Measurements from ENCODE around the gene ARIH1. TPM values are rescaled to one million over a fixed set of nuclear protein-coding genes. Genes with fewer than 3 reads are reported as not detected.
"Not testable (repeated sequence)": the region's sequence is repeated elsewhere in the genome, so short reads cannot be mapped to it uniquely, and the experiment has no call there.

ARIH1 gene
- total RNA-seq, 1 experiment from 2014 or later, result 209 TPM

GRCh38 chr15:72628249-72629067 is 154.3 kb downstream of the ARIH1 start:
- DNase-seq (ENCODE audit: low read depth, low spot score); H3K27me3 ChIP-seq (ENCODE audit: insufficient read depth, low read length); RAD21 ChIA-PET (ENCODE audit: low non-redundant PET in 1 of 2, low total read pairs in 2 of 2, uncharacterized antibody in 2 of 2, unreplicated experiment in 2 of 2); H3K79me2 ChIP-seq (ENCODE audit: insufficient read depth, low read length); H3K9me2 ChIP-seq (ENCODE audit: insufficient read depth); H3K4me1 ChIP-seq (ENCODE audit: control insufficient read depth in 1 of 2, insufficient read depth in 2 of 2, low read length in 2 of 2); H3K9ac ChIP-seq (ENCODE audit: low read length); H3K9me3 ChIP-seq (ENCODE audit: control insufficient read depth in 1 of 2, insufficient read depth in 1 of 2, low read depth in 1 of 2, low read length in 2 of 2); H2AFZ ChIP-seq (ENCODE audit: low read depth, low read length, poor library complexity, severe bottlenecking); H3K4me3 ChIP-seq (replicated peaks in 1 of 2; ENCODE audit: low read depth in 1 of 2, low read length in 2 of 2); H3K36me3 ChIP-seq (ENCODE audit: control insufficient read depth in 1 of 2, insufficient read depth in 2 of 2, low read length in 2 of 2); H4K20me1 ChIP-seq (ENCODE audit: insufficient read depth); H3K27ac ChIP-seq (ENCODE audit: low read depth, low read length); POLR2A ChIA-PET; intact Hi-C loops (cut with micrococcal nuclease); BruUV-seq (replicated peaks); H3K4me2 ChIP-seq (ENCODE audit: low read length): not testable (repeated sequence)
- TF ChIP-seq CTCF (IDR thresholded peaks at IDR 0.05 in 2 of 3, conservative IDR thresholded peaks at IDR 0.05 in 1 of 3; ENCODE audit: borderline replicate concordance in 1 of 3, insufficient read depth in 1 of 3, low read depth in 2 of 3, low read length in 2 of 3), result peak in 2 of 3 experiments; percentile 45 to 50; a peak in 4 of 6 replicates
- CTCF ChIA-PET, result interaction anchor here (1.4 kb wide), 1 partner anchor 28 kb away, joined by 3 read pairs; no protein-coding TSS in a partner anchor
- ATAC-seq, result peak; percentile 97

GRCh38 chr15:72629068-72629570 is 155.0 kb downstream of the ARIH1 start:
- intact Hi-C loops (cut with micrococcal nuclease); H3K9me2 ChIP-seq (ENCODE audit: insufficient read depth); H3K79me2 ChIP-seq (ENCODE audit: insufficient read depth, low read length); H3K36me3 ChIP-seq (ENCODE audit: control insufficient read depth in 1 of 2, insufficient read depth in 2 of 2, low read length in 2 of 2); H2AFZ ChIP-seq (ENCODE audit: low read depth, low read length, poor library complexity, severe bottlenecking); RAD21 ChIA-PET (ENCODE audit: low non-redundant PET in 1 of 2, low total read pairs in 2 of 2, uncharacterized antibody in 2 of 2, unreplicated experiment in 2 of 2); H3K4me1 ChIP-seq (ENCODE audit: control insufficient read depth in 1 of 2, insufficient read depth in 2 of 2, low read length in 2 of 2); CTCF ChIA-PET; H3K27me3 ChIP-seq (ENCODE audit: insufficient read depth, low read length); DNase-seq (ENCODE audit: low read depth, low spot score); H3K9me3 ChIP-seq (ENCODE audit: control insufficient read depth in 1 of 2, insufficient read depth in 1 of 2, low read depth in 1 of 2, low read length in 2 of 2); H3K4me2 ChIP-seq (ENCODE audit: low read length); BruUV-seq (replicated peaks); ATAC-seq; H3K4me3 ChIP-seq (replicated peaks in 1 of 2; ENCODE audit: low read depth in 1 of 2, low read length in 2 of 2); H4K20me1 ChIP-seq (ENCODE audit: insufficient read depth); H3K9ac ChIP-seq (ENCODE audit: low read length); H3K27ac ChIP-seq (ENCODE audit: low read depth, low read length); POLR2A ChIA-PET: not testable (repeated sequence)

All from HCT116 (cell line).